Measurements from ENCODE around the gene RNF166. TPM values are rescaled to one million over a fixed set of nuclear protein-coding genes. Genes with fewer than 3 reads are reported as not detected.

The RNF166 gene
- total RNA-seq, 4 donors from 2014 or later = 22.9 to 32.5 (median 26.1) TPM

- DNase-seq (no peak), ATAC-seq (no peak)
- TF ChIP-seq, protein P1, sequence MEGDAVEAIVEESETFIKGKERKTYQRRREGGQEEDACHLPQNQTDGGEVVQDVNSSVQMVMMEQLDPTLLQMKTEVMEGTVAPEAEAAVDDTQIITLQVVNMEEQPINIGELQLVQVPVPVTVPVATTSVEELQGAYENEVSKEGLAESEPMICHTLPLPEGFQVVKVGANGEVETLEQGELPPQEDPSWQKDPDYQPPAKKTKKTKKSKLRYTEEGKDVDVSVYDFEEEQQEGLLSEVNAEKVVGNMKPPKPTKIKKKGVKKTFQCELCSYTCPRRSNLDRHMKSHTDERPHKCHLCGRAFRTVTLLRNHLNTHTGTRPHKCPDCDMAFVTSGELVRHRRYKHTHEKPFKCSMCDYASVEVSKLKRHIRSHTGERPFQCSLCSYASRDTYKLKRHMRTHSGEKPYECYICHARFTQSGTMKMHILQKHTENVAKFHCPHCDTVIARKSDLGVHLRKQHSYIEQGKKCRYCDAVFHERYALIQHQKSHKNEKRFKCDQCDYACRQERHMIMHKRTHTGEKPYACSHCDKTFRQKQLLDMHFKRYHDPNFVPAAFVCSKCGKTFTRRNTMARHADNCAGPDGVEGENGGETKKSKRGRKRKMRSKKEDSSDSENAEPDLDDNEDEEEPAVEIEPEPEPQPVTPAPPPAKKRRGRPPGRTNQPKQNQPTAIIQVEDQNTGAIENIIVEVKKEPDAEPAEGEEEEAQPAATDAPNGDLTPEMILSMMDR (IDR thresholded peaks at IDR 0.05 in 4 of 5, conservative IDR thresholded peaks at IDR 0.05 in 1 of 5) = no peak
- no peak for TF ChIP-seq POLR2A (IDR thresholded peaks at IDR 0.05)
- Histone ChIP-seq H3K36me3 (peaks cover 0 to 23% of the 10 kb centered on the region in 2 donors), H3K4me3 (no peak overlapping the region), H3K27ac (no peak overlapping the region), H3K27me3 (no peaks in the 10 kb centered on the region), H3K4me1 (peaks cover 7 to 12% of the 10 kb centered on the region in 2 donors), H3K9me3 (no peaks in the 10 kb centered on the region)
- intact Hi-C loops (cut with DNase I; ENCODE audit: low total_unique reads) (no loop called here), in situ Hi-C loops (cut with MboI; ENCODE audit: low sequenced_read_pairs in 4 of 4) (no loop called here)
Measured at GRCh38 chr16:88693420-88694177, 12.6 kb downstream of the RNF166 start.

GRCh38 chr16:88692861-88693260 is 13.3 kb downstream of the RNF166 start:
- intact Hi-C loops (cut with DNase I; ENCODE audit: low total_unique reads) (no loop called here), in situ Hi-C loops (cut with MboI; ENCODE audit: low sequenced_read_pairs in 4 of 4) (no loop called here)
- no peak for DNase-seq
- no peak for TF ChIP-seq POLR2A (IDR thresholded peaks at IDR 0.05)
- TF ChIP-seq, protein P1 (IDR thresholded peaks at IDR 0.05 in 4 of 5, conservative IDR thresholded peaks at IDR 0.05 in 1 of 5) = no peak
- H3K4me3 ChIP-seq = no peak overlapping the region
- H3K4me1 ChIP-seq = peaks cover 12 to 19% of the 10 kb centered on the region in 2 donors
- ATAC-seq = no peak
- no peak overlapping the region for H3K27ac ChIP-seq
- no peaks in the 10 kb centered on the region for H3K27me3 ChIP-seq
- peaks cover 0 to 15% of the 10 kb centered on the region in 2 donors for H3K36me3 ChIP-seq
- no peaks in the 10 kb centered on the region for H3K9me3 ChIP-seq

DNA sequence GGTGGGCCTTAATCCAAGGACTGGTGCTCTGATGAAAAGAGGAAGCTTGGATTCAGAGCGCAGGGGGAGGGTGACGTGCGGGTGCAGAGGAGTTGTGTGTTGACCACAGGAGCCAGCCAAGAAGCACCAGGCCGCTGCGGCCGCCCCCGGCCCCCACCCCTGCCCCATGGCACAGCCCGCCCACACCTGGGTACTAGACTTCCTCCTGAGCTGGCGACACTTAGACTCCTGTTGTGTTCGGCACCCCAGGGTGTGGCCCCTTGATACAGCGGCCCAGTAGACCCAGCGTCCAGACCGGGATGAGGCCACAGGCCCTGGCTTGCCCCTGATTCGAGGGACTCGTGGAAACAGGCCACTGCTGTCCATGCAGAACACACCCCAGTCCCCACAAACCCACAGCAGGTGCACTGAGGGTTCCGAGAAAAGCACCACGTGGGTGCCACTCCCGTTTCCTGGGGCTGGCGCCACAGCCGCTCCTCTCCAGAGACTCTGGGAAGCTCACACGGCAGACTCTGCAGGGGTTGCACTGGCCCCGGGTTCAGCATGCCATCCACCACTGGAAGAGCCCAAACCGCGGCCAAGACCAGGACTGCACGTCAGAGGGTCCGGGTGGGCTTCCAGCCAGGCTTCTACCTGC is 14.2 kb downstream of the RNF166 start:
- Histone ChIP-seq H3K9me3 (no peaks in the 10 kb centered on the region), H3K36me3 (peaks cover 0 to 7% of the 10 kb centered on the region in 2 donors), H3K4me1 (peaks cover 19 to 26% of the 10 kb centered on the region in 2 donors), H3K27ac (no peak overlapping the region), H3K4me3 (no peak overlapping the region), H3K27me3 (no peaks in the 10 kb centered on the region)
- ATAC-seq = no peak
- no peak for TF ChIP-seq POLR2A (IDR thresholded peaks at IDR 0.05)
- TF ChIP-seq, protein P1 (IDR thresholded peaks at IDR 0.05 in 4 of 5, conservative IDR thresholded peaks at IDR 0.05 in 1 of 5) = no peak
- intact Hi-C loops (cut with DNase I; ENCODE audit: low total_unique reads) (no loop called here), in situ Hi-C loops (cut with MboI; ENCODE audit: low sequenced_read_pairs in 4 of 4) (no loop called here)
- no peak for DNase-seq

- Histone ChIP-seq H3K9me3 (no peaks in the 10 kb centered on the region), H3K27me3 (no peaks in the 10 kb centered on the region), H3K36me3 (no peaks in the 10 kb centered on the region), H3K4me1 (peaks cover 24 to 30% of the 10 kb centered on the region in 2 donors), H3K27ac (no peak overlapping the region), H3K4me3 (no peak overlapping the region)
- no peak for TF ChIP-seq POLR2A (IDR thresholded peaks at IDR 0.05)
- TF ChIP-seq, protein P1 (IDR thresholded peaks at IDR 0.05 in 4 of 5, conservative IDR thresholded peaks at IDR 0.05 in 1 of 5) = no peak
- ATAC-seq = no peak
- in situ Hi-C loops (cut with MboI; ENCODE audit: low sequenced_read_pairs in 4 of 4) = no loop called here
- no peak for DNase-seq
- intact Hi-C loops (cut with DNase I; ENCODE audit: low total_unique reads) = no loop called here
Measured at GRCh38 chr16:88691129-88691813, 14.9 kb downstream of the RNF166 start.
